Epithelial cell of proximal tubule (primary cell): Measurements from ENCODE around the gene UBL3. TPM values are rescaled to one million over a fixed set of nuclear protein-coding genes. Genes with fewer than 3 reads are reported as not detected.

Source experiments
- DNase-seq: peaks from one replicate; pipeline ENCODE4 v3.0.0-alpha.2; 2011; ENCODE audit warnings: low read depth
- H3K4me3 ChIP-seq: 2 replicates; pipeline ENCODE4 v1.5.1; 2011; ENCODE audit warnings: low read depth, mild to moderate bottlenecking, low read length
- total RNA-seq: library from RNA; depleted of rRNA; stranded (reverse); fragments of >200 nt; gene quantifications from 2 replicates; pipeline ENCODE4 v1.2.3, GENCODE V29; 2015
- TF ChIP-seq, protein P1 (sequence below): conservative IDR thresholded peaks from 2 replicates; pipeline ENCODE4 v1.5.1; 2012; ENCODE audit warnings: low read depth, mild to moderate bottlenecking, low read length

Gene UBL3
- total RNA-seq, 1 donor from 2014 or later: 10.0 TPM

DNA sequence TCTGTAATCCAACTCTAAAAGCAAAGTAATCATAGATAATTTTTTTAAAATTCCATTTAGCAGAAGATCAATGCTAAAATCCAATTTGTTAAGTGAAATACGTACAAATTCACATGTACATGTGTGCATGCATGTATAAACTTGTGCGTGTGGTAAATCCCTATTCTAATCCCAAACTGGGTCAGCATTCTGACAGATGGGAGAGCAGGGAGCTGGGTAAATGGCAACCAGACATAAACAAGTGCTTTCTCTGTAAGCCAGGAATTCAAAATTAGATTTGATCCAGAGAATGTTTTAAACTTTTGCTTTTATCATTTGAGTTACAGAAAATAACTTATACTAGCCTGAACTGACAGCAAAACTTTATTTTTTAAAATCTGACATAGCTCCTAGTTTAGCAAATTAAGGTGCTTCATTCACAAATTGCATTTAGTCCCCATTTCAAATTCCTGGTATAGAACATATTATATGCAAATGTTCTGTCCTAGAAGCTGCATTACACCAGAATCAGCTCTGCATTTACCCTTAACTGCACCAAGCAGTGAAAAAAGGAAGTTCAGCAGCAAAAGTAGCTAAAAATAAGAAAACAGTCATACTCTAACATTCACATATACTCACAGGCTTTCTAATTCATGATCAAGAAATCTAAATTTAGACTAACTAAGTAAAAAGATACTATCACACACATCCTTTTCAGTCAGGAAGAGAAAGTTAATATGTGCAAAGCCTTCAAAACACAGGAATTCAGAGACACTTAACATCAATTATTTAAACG, 32.6 kb downstream of the UBL3 start:
- TF ChIP-seq, protein P1, sequence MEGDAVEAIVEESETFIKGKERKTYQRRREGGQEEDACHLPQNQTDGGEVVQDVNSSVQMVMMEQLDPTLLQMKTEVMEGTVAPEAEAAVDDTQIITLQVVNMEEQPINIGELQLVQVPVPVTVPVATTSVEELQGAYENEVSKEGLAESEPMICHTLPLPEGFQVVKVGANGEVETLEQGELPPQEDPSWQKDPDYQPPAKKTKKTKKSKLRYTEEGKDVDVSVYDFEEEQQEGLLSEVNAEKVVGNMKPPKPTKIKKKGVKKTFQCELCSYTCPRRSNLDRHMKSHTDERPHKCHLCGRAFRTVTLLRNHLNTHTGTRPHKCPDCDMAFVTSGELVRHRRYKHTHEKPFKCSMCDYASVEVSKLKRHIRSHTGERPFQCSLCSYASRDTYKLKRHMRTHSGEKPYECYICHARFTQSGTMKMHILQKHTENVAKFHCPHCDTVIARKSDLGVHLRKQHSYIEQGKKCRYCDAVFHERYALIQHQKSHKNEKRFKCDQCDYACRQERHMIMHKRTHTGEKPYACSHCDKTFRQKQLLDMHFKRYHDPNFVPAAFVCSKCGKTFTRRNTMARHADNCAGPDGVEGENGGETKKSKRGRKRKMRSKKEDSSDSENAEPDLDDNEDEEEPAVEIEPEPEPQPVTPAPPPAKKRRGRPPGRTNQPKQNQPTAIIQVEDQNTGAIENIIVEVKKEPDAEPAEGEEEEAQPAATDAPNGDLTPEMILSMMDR: no peak
- H3K4me3 ChIP-seq: no peak overlapping the region
- DNase-seq: no peak

DNA sequence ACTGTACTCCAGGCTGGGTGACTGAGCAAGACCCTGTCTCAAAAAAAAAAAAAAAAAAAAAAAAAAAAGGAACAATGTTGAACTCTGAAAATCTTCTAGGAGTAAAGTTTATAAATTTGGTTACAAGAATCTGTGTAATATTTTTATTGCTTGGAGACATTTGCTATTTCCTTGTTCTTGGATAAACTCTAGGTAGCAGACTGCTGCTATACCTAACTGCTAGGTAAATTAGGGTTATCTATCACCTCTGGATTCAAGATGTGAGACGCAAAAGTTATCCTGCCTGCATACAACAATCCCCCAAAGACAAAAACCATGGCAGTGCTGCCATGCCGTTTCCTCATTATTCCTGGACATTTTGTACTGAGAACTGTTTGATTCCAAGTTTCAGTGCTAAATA, 33.7 kb downstream of the UBL3 start:
- H3K4me3 ChIP-seq: no peak overlapping the region
- TF ChIP-seq, protein P1: no peak
- DNase-seq: no peak

DNA sequence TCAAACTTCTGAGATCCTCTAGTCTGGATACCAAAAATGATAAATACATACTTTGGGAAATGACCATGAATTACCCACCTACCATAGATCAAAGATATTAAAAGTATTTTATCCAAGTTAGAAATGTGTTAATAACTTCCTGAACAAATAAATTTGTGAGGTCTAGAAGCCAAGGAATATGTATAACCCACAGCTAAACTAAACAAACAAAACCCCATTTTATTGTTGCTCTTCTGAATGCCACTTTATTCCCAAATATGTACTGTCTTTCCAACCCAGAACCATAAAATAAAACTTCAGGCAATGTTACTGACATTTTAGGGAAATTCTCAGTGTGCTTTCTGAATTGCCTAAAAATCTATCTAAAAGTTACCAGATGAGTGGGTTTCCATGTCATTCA, 35.1 kb downstream of the UBL3 start:
- DNase-seq: no peak
- TF ChIP-seq, protein P1: no peak
- H3K4me3 ChIP-seq: no peak overlapping the region

DNA sequence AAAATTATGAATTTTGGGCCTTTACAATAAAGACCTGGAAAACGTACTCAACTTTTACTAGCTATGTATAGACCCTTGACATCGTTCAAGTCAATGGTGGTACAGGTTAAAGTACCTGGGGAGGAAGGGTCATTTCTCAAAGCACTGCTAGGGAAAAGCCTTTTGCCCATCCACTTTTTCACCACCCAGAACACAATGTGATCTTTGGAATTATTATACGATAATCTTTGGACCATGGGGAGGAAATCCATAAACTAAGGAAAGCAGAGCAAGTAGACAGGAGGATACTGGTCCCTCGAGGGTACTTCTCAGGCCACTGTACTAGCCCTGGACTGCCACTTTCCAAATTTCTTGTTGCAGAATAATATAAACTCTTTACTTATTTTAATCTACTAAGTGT, 39.5 kb downstream of the UBL3 start:
- no peak for DNase-seq
- TF ChIP-seq, protein P1: no peak
- no peak overlapping the region for H3K4me3 ChIP-seq

DNA sequence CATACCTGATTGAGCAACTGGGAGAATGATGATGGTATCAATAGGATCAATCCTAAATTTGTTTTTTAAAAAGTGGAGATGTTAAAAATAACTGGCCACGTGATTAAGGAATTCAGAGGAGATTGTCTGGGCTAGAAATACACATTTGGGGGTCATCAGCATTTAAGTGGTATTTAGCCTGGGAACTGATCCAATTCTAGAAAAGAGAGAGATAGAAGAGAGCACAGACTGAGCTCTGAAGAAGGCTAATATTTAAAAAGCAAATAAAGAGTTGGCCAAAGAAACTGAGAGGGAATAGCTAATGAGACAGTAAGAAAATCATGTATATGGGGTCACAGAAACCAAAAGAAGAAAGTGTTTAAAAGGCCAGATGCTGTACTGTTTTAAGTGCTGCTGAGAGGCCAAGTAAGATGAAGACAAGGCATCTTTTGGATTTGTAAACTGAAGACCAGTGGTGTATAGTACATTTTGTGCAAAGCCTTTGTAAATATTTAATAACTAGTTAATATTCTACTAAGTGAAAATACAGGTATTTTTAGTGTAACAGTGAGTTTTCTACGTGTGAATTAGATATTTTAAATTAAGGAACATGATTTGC, 40.2 kb downstream of the UBL3 start:
- no peak overlapping the region for H3K4me3 ChIP-seq
- no peak for DNase-seq
- TF ChIP-seq, protein P1: no peak

DNA sequence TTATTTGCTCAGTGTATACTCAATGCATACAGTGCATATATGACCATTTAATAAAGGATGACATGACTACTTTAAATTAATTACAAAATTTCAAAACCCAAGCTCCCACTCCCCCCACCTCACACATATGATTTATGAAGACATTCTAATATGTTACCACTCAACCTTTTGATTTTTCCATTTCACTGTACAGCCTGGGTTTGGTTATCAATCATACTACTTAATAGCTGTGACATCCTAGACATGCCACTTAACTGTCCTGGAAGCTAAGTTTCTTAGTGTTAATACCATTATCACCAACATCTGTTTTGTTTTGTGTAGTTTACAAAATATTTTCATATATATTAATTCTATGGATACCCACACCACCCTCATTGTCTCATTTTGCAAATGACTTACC, 42.2 kb downstream of the UBL3 start:
- TF ChIP-seq, protein P1: no peak
- DNase-seq: no peak
- no peak overlapping the region for H3K4me3 ChIP-seq
